Heart left ventricle (tissue), 13 donors: Measurements from ENCODE around the gene ACAD11.

Experiments used
- CTCF ChIP-seq, 12 donors: fragments of 200-600 bp; sonication (generic) in 4 of 12; IDR thresholded peaks; one replicate each; pipeline versions ENCODE4 v1.5.0 to v1.8.0; 2018 to 2022; ENCODE audit warnings: antibody characterized with exemption in 12 of 12, mild to moderate bottlenecking in 5 of 12
- POLR2A ChIP-seq, 2 donors: fragments of 450-650 bp; IDR thresholded peaks; one replicate each; pipeline ENCODE4 v1.6.1; 2017; ENCODE audit warnings: antibody characterized with exemption in 2 of 2, mild to moderate bottlenecking in 2 of 2, moderate library complexity in 2 of 2
- donor health status: ischemic (EF 13 %, LVEDD 7.1; RV severe dilation, severe dysfunction).
- donor health status: DM: no; HTN: yes; CAD: no.
- donor health status: DM: no; HTN: no; CAD: no.
- donor health status: ischemic (EF 25% LVEDD 6.9; RV normal size, moderate dysfunction).
- donor health status: ischemic (EF 25% LVEDD 5.7; RV mildly dilated, moderate dysfunction).
- donor health status: ischemic (EF 35%, LVEDD 5.7; RV mildly dilated, moderate dysfunction).
- donor health status: nonischemic (EF 11% LVEDD 7.7; RV severe dilation, severe dysfunction).
- donor health status: DM: yes; HTN: yes; CAD: no.
- donor health status: PGD.
- donor health status: ischemic (EF 29% LVEDD 5.4; RV normal size, mild dysfunction).
- donor health status: nonischemic (EF 23%, LVEDD 6.1; RV moderate dilation, normal function).

- no peak for TF ChIP-seq CTCF (IDR thresholded peaks at IDR 0.05)
- no peak for TF ChIP-seq POLR2A (IDR thresholded peaks at IDR 0.05)
Observed at GRCh38 chr3:132605374-132605792, 54.2 kb downstream of the ACAD11 start.
